ENCODE results near the gene STXBP5.
A peak's percentile ranks its signal among the peaks of the same experiment; 100 is the strongest.

Gene STXBP5

DNA sequence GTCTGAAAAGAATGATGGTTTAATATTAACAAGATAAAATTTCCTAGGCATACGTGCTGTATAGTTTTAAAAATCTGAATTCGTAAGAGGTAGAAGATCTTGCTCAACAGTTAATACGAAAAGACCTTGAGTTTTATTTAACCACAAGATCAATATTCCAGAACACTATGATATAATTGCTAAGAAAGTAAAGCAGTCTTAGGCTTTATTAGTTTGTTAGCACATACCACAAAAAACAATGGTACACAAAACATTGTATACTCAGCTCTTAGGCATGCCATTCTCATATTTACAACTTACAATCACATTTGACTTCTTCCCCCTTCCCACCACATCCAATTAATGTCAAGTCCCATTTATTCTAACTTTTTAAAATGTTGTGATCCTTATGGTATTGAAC, 24.4 kb upstream of the STXBP5 start:
- no peak for DNase-seq

DNA sequence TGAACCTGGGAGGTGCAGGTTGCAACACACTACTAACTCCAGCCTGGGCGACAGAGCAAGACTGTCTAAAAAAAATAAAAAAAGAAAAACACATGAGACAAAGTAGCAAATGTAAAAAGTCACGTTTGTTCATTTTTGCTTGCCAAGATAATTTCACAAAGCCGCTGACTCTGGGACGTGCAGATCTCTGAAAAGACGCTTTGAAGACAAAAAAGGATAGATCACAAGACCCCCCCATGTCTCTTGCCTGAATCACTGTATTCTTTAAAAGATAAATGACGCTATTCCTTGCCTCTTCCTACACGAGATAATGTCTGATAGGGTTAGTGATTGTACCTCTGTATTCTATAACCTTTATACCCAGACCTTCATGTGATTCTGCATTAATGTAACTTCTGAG, 23.3 kb upstream of the STXBP5 start:
- no peak for DNase-seq

DNA sequence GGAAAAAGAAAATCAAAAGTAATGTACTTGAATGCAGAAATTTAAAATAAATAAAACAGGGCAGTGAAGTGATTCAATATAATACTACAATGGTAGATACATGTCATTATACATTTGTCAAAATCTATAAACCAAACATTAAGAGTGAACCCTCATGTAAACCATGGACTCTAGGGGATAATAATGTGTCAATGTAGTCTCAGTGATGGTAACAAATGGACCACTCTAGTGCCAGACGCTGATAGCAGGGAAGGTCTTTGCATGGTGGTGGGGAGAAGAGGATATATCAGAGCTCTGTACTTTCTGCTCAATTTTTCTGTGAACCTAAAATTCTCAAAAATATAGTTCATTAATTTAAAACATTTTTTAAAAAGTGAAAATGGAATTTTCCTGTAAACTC, 19.8 kb upstream of the STXBP5 start:
- DNase-seq, result no peak

DNA sequence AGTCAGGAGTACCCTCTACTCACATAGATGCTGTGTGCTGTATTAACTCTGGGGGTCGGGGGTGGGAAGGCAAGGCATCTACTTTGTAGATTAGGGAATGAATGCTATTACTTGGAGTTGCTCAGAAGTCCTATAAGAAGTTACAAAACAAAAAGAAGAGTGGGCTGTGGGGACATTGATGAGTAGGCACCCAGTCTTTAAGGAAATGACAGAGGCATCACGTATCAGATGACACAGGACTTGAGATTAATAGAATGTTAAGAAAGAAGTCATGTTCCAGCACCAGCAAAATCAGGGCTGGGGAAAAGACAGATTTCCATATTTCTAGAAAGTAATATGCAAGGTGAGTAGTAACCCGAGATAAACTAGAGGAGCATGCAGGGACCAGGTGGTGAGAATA, 19.0 kb upstream of the STXBP5 start:
- DNase-seq, result no peak

DNA sequence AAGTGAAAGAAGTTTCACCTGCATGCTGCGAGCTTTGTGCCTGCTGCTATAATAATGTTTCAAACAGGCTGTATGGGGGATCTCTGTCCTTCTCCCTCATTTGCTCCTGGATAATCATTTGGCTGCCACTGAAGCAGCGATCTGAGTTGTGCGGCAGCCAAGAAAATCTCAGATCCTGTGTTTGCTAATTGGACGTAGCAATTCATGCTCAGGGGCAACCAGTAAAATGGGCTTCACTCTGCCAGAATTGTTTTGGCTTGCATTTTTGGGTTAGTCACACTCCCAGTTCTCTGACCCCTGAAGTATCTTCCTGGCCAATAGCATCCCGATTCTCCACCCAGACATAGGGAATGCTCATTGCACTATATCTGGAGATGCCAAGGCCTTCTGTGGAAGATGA, 13.7 kb upstream of the STXBP5 start:
- DNase-seq, result no peak

DNA sequence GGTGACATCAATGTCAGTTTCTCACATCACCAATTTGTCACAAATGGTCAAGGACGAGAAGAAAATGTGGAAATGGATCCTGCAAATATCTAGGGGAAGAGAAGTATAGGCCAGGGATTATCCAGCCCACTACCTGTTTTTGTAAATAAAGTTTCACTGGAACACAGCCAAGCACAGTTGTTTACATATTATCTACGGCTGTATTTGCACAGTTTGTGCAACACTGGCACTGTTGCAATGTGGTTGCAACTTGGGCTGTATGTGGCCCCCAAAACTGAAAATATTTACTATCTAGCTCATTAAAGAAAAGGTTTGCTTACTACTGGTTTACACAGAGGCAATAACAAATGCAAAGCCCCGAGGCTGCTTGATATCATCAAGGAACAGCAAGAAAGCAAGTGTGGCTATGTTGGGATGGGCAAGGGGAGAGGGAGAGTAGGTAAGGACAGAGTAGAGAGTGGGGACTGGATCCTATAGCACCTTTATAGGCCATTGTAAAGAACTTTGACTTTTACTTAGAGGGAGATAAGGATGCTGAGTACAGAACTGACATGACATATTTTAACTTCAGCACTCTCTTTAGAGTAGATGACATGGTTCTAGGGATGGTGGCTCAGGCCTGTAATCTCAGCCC, 11.8 kb upstream of the STXBP5 start:
- no peak for DNase-seq

DNA sequence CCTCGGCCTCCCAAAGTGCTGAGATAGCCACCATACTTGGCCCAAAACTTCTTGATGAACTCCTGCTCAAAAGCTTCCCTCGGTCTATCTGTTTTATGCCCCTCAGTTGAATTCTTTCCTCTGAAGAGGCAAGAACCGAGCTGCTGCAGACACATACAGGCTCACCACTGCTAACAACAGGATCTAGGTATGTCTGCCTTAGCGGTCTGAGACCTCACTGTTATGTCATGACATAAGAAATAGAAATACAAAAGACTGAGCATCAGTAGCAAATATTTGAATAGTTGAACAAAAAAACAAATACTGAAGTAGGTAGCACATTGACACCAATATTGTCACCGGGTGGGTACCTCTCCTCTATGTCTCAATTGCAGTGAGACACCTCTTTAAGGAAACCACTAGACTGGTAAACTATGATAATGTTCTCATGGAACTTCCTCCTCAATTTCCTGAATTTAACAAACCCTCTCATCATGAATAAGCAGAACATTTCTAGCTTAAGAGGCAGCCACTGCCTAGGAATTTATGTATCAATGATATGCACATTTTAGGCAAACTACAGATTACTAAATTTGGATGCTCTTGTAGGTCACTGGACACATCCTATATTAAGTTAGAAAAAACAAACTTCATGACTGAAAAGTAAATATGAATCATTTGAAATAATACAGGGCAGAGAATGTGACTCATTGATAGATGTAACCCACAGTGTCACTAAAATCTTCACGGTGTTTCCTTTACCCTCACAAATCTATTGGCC, 9.4 kb upstream of the STXBP5 start:
- DNase-seq, result no peak

DNA sequence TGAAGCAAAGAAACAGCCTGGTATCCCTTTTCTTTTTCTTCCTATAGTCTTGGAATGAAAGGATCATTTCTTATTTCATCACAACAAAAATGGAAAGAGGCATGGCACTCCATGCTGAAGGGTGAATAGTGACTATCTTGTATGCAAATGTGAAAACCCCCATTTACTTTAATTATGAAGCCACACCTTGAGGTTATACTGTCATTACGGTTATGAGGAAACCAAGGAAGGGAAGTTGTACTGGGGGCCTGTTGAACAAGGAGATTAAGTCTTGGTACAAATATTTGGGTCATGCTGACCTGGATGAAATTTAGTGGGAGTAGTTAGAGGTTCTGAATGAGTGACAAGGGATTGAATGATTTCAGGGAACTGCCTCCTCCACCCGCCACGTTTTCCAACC, 8.7 kb upstream of the STXBP5 start:
- DNase-seq, result no peak

DNA sequence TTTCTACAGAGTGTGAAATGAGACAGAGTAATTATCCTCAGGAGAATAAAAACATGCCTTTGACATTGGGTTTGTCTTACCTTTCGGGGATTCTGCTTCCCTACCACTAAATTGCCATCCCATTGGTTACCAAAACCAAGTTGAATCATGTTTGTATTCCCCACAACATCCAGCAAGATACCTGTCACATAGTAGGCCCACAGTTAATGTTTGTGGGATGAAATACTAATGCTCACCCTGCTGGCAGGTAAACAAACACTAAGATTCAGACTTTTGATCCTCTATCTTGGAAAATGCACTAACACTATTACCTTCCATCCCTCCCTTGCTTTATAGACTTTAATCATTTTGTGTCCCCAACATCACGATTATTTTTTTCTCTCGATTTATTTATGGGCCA, 8.2 kb upstream of the STXBP5 start:
- no peak for DNase-seq

DNA sequence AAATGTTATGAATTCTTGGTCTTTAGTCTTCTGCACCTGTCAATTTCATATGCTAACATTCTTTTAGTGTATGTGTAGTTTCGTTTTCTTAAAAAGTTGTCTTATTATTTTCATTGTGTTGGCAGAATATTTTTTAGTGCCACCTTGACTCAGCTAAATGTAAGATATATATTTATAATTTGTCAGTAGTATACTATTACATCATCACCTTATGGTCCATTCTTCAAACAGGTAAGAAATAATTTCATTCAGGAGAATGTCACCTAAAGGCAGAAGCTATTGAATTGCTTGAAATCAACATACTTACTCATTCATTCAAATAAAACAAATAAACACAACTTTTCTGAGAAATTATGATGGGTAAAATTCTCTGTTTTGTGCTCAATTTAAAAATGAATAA, 3.5 kb upstream of the STXBP5 start:
- DNase-seq, result no peak

DNA sequence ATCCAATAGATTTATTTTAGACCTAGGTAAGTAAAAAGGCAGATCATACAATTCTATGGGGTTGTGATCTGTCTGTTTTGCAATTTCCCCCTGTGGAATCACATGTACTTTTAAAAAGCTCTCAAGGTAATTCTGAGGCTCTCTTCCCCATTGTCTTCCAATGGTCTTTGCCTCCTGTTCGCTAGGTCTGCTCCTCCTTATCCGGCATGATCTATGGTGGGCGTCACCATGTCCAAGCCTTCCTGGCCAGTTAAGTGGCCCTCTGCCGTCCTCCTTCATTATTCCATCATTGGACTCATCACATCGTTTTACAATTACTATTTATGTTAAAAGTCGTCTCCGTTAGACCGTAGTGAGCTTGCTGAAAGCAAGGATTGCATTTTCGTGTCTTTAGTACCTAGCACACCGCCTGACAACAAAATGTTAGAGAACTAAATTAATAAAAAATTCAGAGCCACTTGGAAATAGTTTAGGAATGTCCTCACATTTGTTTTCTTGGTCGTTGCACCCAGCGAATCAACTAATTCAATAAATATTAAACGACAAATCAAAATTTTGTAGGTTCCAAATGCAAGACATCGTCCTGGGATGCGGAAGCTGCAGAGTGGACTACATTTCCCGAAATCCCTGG, 2.2 kb upstream of the STXBP5 start:
- DNase-seq, result no peak

DNA sequence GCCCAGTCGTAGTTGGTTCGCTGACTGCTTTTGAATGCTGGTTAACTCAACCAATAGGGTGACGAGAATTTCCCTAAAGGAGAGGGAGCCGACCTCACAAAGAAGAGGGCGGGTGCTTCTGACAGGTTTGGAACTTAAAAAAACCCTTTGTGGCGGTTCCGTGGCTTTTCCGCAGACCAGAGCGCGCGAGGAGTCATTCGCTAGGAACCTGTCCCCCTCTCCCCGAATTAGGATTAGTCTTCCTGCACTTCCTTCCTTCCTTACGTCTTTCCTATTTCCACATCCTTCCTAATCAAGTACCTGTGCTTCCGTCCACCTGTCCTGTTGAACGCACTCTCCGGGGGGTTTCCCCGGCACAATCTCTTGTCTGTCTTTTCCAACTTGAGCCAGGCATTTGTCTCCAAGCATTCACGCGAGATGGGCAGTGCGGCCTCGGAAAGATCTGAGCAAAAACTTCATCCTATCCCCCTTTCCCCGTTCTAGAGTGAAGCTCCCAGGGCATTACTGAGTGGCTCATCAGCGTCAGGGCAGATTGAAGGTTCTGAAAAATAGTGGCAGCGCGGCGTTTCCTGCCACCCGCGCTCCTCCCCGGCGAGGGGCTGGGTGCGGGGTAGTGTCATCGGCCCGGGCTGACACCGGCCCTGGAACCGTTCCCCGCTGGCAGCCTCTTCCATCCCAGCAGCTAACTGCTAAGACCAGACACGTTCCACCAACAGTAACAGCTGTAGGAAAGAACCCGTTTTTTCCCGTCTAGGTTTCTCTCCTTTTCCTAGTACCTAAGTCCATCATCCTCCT, 1.5 kb upstream of the STXBP5 start:
- peak; percentile 85 to 92 for DNase-seq

DNA sequence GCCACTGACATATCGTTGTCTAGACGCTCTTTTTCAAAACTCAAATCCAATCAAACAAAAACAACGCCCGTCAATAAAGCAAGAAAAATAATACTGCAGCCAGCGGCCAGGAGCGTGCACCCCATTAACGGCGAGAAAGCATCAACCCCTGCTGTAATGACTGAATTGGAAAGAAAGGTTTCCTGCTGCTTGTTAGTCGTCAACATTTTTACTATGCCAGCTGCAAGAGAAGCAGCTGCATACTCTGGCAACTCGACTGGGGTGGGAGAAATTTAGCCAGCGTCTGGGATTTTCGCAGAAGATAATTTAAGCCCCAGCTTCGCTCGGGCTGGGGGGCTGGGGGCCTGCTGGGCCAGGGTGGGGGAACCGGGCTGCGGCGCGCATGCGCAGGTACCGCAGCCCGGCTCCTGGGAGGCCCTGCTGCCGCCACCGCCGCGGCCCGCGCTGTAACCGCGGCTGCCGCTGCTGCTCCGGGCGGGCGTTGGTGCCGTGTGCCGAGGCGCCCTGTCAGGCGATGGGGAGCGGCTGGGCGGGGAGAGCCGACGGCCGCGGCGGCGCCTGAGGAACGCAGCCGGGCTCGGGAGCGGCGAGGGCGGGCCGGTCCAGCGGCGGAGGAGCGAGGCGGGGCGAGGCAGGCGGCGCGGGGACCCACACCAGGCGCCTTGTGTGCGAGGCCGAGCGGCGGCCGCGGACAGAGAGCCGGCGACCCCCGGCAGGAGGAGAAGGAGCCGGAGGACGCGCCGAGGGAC, 732 bp upstream of the STXBP5 start:
- DNase-seq, result peak; percentile 7 to 67

DNA sequence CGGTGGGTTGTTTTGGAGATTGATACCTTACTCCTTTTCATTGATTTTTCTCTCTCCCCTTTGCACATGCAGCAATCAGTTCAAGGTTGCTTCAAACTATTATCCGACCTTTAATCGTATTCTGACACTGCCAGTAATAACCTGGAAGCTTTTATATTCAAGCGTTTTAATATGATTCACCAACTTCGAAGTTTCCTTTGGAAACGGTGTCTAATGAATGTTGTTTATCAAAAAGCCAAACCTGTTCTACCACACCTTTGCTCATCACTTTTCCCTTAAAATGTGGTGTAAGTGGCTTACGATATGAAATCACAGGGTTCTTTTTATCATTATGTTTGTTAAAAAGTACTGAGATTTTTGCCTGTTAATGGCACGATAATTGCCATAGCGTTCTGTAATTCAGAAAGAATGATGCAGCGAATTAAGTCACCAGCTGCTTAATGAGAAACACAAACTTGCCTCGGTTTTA, 660 bp downstream of the STXBP5 start:
- DNase-seq, result no peak

DNA sequence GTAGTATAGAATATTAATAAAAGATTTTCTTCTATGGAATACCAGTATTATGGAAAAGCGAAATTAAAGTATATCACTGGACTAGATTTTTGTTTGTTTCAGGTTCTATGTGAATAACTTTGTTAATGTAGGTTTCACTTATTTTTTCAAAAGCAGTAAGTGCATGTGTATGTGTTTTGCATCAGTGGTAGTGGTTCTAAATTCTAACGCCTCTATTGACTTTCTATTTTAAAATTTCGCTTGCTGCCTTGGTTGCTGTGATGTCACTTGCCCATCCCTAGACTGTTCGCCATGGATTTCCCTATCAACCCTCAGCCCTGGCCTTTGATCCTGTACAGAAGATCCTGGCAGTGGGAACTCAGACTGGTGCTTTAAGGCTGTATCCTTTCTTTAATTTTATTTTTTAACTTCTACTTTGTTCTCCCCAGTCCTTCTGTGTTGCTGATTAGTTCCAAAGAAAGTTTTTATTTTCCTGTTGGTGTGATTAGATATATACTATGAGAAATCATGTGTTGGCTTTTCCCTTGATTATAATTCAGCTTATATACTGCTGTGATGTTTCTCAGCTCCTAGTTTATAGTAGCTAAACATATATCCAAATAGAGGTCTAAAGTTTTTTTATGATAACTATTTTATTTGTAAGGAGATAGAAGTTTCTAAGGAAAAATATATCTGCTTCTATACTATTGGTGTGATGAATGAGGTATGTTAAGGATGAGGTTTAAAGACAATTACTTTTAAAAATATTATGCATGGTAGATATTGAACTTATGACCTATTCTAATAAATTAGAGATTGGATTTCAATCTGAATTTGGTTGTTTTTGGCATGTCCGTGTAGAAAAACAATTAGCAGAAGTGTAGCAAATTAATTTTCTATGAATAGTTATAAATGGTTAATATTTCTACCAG, 1.7 kb downstream of the STXBP5 start:
- DNase-seq, result no peak

DNA sequence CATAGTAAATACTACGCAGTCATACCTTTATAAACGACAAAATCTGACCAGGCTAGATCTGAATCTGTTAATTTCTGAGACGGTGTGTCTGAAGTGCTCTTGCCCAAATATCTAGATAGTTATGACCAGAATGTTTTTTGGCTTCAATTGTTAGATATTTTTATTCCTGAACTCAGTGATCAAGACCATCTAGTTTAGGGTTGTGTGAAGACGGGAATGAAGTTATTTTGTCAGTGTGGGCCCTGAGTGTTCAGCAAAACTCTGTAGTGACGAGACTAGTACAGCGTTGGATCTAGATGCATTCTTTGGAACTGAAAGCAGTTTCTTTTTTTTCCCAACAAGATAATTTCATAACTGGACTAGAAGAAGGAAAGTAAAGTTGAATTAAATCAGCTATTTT, 3.1 kb downstream of the STXBP5 start:
- no peak for DNase-seq

DNA sequence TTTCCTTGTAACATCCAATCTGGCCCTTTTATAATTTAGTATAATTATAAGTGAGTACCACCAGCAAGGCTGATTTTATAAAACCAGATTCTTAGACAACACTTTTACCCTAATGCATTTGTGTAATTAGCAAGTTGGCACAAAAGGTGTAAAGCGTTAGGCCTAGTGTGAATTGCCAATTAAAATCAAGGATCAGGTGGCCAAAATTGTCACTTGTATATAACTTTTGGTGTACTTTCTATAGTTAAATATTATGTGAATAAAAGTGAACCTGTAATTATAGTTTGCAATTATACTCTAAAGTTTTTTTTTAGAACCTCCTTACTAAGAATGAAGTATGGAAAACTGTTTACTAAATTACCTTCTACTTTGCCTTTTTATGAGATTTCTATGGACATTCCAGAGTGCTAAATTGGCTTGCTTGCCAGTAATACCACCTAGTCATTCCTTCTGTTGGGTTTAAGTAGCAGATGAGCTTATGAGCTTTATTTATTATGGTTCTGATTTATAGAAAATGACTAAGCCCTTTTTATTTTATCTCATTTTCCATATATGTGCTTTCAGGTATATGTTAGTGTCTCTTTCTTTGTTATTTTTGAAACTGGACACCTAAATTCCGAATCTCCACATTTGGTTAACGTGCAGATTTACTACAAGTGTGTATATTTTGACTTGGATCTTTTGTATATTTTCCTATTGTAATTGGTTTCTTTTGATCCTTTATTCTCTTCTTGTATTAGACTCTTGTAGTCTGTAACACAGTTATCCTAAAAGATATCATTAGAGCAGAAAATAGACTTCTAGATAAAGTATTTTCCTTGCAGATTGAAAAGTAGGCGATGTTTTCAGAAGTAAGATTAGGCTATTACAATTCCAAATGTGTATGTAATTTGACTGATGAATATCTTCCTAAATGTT, 3.9 kb downstream of the STXBP5 start:
- DNase-seq, result no peak

DNA sequence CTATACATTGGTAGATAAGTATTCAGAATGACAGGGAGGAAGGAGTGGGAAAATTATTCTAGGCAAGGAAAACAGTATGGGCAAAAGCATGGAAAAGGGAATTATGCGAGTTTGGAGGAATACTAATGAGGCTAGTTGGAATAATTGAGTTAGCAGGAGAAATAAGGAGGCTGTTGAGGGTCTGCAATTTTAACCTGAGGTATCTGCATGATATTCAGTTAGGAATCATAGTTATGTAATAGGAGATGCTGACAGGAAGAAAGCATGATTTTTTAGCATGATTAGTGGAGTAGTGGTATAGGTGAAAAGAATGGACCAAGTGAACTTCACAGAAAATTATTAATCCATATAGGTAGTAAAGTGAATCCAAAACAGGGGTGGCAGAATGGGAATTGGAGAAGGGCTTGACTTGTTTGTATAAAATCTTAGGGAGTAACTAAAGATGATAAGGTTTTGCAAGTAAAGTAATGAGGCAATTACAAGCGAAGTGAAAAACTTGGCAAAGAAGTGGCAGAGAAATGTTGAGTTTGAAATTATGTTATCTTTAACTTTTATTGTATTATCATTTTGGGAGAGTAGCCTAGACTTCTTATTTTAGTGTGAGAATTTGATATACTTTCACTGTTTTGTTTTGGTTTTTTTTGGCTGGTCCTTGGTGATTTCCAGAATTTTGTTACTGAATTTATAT, 5.7 kb downstream of the STXBP5 start:
- DNase-seq, result no peak

DNA sequence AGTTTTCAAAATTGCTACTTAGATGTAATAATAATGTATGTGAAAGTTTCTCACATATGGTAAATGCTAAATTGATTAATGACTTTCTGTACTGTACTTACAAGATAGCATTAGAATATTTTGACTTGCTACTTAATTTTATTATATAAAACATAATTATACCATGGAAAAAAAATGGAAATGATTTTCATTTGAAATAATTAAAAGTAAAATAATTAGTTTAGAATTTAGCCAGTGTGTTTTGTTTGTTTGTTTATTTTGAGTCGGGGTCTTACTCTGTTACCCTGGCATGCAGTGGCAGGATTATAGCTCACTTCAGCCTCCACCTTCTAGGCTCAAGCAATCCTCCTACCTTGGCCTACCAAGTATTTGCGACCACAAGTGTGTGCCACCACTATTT, 7.1 kb downstream of the STXBP5 start:
- no peak for DNase-seq

DNA sequence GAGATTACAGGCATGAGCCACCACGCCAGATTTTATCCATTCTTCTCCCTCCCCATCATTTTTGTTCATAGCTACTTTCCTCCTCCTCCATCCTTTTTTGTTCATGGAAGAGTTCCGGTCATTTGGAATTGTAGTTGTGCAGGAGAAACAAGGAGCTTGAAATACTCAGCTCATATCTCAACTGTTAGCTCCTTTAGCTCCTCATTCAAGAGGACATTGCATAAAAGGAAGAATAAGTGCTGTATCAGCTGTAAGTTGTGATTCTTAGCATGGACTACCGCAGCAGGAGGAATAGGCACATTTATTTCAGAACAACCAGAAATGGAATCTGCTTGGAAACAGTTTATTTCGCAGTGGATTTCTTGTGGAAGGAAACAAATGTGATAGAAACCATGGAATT, 7.6 kb downstream of the STXBP5 start:
- DNase-seq, result no peak
